DMS153 treated with DMSO at 0.1 percent for 48 hours (cell line): ENCODE results near the gene PLXNC1.

ENCODE experiments used
- DNase-seq: peaks from one replicate; lab custom pipeline; 2025; ENCODE audit not compliant: unreplicated experiment; lab: John Stamatoyannopoulos, UW

The PLXNC1 gene

GRCh38 chr12:94229902-94230301 lies 81.5 kb downstream of the PLXNC1 start:
- no peak for DNase-seq

GRCh38 chr12:94230357-94230905 lies 82.1 kb downstream of the PLXNC1 start:
- no peak for DNase-seq

GRCh38 chr12:94231709-94232108 lies 83.3 kb downstream of the PLXNC1 start:
- DNase-seq, result no peak

GRCh38 chr12:94235848-94236247 lies 87.5 kb downstream of the PLXNC1 start:
- no peak for DNase-seq

GRCh38 chr12:94239332-94239993 lies 91.1 kb downstream of the PLXNC1 start:
- no peak for DNase-seq

GRCh38 chr12:94240171-94240570 lies 91.8 kb downstream of the PLXNC1 start:
- DNase-seq, result no peak

- no peak for DNase-seq
Measured at GRCh38 chr12:94242901-94243300, 94.5 kb downstream of the PLXNC1 start.

- DNase-seq, result no peak
Measured at GRCh38 chr12:94244165-94245133, 96.1 kb downstream of the PLXNC1 start.

- DNase-seq, result no peak
Measured at GRCh38 chr12:94245631-94246383, 97.4 kb downstream of the PLXNC1 start.

- no peak for DNase-seq
Measured at GRCh38 chr12:94247246-94247645, 98.9 kb downstream of the PLXNC1 start.

GRCh38 chr12:94248582-94248981 lies 100.2 kb downstream of the PLXNC1 start:
- no peak for DNase-seq

GRCh38 chr12:94250130-94250529 lies 101.8 kb downstream of the PLXNC1 start:
- DNase-seq, result no peak

GRCh38 chr12:94254270-94254669 lies 105.9 kb downstream of the PLXNC1 start:
- no peak for DNase-seq

GRCh38 chr12:94255006-94255405 lies 106.6 kb downstream of the PLXNC1 start:
- no peak for DNase-seq

GRCh38 chr12:94255428-94255827 lies 107.1 kb downstream of the PLXNC1 start:
- DNase-seq, result no peak

GRCh38 chr12:94258593-94258992 lies 110.2 kb downstream of the PLXNC1 start:
- DNase-seq, result no peak

GRCh38 chr12:94260017-94260416 lies 111.6 kb downstream of the PLXNC1 start:
- no peak for DNase-seq

GRCh38 chr12:94260717-94261116 lies 112.3 kb downstream of the PLXNC1 start:
- no peak for DNase-seq

GRCh38 chr12:94261119-94261518 lies 112.7 kb downstream of the PLXNC1 start:
- DNase-seq, result no peak

GRCh38 chr12:94261786-94262185 lies 113.4 kb downstream of the PLXNC1 start:
- DNase-seq, result no peak
